ENCODE results near the gene C4orf33. TPM values are rescaled to one million over a fixed set of nuclear protein-coding genes. Genes with fewer than 3 reads are reported as not detected.
"Not testable (repeated sequence)": the region's sequence is repeated elsewhere in the genome, so short reads cannot be mapped to it uniquely, and the experiment has no call there.

Gene C4orf33
- total RNA-seq, 1 donor from 2014 or later, result 6.5 TPM

DNA sequence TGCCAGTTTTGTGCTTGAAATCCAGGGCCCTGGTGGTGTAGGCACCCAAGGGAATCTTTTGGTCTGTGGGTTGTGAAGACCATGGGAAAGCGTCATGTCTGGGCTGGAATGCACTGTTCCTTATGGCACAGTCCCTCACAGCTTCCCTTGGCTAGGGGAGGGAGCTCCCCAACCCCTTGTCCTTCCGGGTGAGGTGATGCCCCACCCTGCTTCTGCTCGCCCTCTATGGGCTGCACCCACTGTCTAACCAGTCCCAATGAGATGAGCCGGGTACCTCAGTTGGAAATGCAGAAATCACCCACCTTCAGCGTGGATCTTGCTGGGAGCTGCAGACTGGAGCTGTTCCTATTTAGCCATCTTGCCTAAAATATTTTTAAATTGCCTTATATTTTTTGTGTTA, 30.7 kb downstream of the C4orf33 start:
- DNase-seq (ENCODE audit: low read depth, low spot score), result not testable (repeated sequence)

DNA sequence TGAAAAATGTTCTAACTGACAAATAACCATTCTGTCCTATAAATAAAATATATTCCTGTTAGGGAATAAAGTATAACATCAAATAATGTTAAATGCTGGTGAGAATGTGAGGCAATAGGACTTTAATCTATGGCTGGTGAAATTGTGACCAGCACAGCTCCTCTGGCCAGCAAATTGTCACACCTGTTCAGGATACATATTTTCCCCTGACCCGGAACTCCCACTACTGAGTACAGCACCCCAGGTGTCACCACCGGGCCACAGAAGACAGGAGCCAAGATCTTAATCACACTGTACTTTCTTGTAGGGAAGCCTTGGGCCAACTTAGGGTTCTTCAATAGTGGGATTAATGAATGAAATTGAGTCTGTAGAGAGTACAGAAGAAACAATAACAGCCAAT, 33.2 kb downstream of the C4orf33 start:
- no peak for DNase-seq (ENCODE audit: low read depth, low spot score)

DNA sequence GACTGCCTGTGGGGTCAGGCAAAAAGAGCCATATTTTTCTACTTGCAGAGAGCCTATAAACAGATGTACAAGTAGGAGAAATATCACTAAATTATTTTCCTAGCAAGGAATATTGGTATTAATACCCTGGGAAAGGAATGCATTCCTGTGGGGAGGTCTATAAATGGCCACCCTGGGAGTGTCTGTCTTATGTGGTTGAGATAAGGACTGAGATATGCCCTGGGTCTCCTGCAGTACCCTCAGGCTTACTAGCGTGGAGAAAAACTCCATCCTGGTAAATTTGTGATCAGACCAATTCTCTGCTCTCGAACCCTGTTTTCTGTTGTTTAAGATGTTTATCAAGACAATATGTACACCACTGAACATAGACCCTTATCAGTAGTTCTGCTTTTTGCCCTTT, 35.4 kb downstream of the C4orf33 start:
- DNase-seq (ENCODE audit: low read depth, low spot score), result no peak

DNA sequence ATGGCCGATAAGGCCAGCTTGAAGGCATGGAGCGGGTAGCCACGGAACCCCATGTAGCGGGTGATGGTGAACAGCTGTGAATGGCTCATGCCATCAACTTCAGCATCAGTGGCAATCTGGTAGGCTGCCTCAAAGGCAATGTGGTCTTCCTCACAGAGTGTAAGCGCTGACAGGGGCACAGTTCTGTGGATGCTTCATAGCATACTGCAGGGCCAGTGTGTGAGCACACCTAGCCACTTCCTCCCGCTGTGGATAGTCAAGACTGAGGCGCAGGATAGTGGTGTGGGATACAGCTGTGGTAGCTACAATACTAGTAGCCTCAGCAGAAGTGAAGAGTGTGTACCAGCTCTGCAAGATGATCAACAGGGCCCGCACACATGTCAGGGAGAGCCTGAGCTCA, 40.5 kb downstream of the C4orf33 start:
- no peak for DNase-seq (ENCODE audit: low read depth, low spot score)

DNA sequence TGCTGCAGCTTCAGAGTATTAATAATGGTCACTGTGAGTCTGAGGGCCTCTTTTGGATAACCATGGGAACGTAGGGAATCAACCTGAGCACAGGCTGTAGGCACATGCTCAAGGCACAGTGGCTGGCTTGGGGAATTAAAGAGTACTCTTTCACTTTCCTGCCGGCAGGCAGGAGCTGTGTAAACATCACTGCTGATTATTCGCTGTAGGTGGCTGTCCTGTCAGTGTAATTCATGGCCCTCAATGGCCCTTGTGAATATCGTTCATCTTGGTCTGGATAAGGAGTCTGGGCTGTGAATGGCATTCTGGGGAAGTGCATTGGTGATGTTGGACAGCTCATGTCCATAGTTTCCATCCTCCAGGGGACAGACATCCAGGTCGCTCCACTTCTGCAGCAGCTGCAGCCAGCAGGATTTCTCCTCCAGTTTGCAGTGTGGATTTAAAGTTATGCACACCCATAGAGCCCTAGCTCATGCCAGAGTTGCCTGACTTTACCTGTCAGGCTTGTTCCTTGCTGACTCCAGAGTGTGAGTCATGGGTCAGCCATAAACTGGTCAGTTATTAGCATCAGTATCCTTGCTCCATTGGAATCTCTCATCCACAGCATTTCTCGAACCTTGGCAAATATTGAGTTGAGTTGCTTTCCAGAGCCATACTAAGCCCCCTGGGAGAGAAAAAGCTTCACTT, 43.0 kb downstream of the C4orf33 start:
- no peak for DNase-seq (ENCODE audit: low read depth, low spot score)

DNA sequence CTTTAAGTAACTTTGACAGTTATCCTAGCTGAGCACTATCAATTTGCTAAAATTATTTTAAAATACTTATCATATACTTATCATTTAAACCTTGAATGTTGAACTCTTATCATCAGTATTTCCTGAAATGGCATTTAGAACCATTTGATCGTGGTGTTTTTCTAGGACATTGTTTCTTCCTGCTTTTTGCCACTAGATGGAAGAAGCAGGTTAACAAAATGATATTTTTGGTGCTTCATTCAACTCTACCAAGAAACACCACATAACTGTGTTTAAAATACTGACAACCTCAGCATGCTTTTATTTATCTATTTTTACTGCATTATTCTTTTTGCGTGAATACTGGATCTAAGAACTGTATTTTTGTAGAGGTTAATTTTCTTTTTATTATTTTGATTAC, 44.6 kb downstream of the C4orf33 start:
- DNase-seq (ENCODE audit: low read depth, low spot score), result no peak

DNA sequence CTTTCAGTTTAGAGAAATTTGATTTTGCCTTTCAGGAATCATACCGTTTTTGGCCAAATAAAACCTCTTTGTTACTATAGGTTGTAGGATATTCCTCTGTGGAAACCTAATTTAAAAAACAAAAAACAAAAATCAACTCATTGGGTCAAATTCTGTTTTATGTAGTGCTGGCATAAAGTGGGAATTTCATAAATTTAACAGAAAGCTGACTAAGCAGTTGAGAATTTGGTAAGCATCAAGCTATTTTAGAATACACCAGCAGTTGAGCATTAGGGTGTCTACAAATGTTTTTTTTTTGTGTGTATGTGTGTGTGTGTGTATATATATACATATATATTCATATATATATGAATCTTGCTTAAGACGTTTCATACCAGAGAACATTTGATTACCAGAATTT, 47.4 kb downstream of the C4orf33 start:
- DNase-seq (ENCODE audit: low read depth, low spot score), result no peak

DNA sequence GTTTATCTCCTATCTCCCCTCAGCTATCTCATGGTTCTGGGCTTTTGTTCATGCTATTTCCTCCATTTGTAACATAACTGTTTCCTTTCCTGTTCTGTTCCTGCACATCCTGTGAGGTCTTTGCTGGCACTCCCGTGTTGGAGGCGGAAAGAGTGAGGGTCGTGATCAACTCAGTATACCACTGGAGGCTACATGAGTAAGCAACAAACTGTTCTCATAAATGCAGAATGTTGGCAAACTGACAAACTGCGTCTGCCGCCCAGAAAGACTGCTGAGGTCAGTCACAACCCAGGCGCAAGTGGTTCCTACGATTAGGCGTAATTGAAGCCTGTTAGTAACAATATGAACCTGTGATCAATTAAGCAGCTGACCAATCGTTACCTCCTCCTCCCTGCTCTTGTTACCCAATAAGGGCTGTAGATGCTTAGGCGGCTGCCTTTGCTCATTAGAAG, 48.8 kb downstream of the C4orf33 start:
- DNase-seq (ENCODE audit: low read depth, low spot score), result peak; percentile 75

DNA sequence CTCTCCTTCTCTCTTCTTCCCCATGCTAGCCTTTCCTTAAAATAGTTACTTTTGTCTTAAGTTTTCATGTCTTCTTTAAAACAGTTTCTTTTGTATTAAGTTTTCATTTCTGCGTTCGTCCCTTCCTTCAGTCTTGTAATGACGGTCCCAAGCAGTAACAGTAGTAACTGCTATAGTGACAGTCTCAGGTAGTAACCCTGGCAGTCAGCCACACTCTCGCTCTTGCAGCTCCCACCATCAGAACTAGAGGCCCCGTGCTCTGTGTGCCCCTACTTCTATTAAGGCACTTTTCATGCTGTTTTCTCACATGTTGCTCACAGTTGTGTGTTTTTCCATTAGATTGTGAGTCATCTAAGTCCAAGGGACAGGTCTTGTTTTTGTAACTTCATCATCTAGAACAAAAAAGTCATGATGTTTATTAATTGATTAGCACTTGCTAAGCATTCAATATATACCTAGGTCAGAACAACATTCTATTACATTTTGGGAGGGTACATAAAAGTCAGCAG, 49.3 kb downstream of the C4orf33 start:
- no peak for DNase-seq (ENCODE audit: low read depth, low spot score)

DNA sequence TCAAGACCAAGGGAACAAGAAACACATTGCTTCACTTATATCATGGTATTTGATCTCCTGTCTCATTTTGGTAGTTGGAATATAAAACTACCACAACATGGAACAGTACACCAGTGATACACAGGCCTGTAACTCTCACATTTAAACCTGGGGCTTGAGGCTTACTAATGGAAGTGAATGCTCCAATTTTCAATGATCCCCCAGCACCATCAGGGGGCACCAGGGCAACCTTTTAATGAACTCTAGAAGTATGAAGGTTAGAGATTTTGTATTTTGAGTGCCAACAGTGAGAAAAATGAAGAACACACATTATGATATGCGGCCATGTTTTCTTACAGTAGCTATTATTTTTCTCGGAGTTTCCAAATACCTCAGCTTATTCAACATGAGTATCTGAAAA, 50.7 kb downstream of the C4orf33 start:
- no peak for DNase-seq (ENCODE audit: low read depth, low spot score)

DNA sequence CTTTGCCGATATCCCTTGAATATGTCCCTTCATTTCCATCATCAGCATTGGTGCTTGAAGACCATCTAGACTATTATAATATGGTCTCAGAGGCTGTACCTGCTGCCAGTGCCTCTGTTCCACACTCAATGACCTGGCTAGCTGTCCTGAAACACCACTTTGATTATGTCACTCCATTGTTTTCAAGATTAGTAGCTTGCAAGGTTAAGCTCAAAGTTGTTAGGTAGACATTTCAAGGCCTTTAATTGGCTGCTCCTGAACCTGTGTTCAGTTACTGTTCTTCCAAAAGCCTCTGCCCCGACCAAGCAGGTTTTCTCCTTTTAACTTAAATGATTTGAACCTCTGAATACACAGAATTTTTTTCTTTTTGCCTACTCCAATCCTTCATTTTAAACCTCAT, 52.9 kb downstream of the C4orf33 start:
- no peak for DNase-seq (ENCODE audit: low read depth, low spot score)

DNA sequence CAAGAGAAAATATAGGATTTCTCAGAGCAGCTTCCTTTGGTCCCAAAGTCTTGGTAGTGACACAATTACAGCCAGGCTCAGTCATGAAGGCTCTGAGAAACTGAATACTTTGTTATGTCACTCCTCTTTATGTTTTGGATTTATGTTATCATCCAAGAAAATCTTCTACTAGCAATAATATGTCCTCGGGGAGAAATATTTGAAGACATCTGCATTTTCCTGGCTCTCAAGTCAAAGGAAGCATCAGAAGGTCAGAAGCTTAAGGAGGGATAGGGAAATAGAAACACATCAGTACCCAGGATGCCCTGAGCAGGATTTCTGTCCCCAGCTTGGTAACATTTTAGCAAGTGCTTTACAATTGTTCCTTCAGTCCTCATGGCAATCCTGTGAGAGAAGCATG, 54.0 kb downstream of the C4orf33 start:
- DNase-seq (ENCODE audit: low read depth, low spot score), result no peak

DNA sequence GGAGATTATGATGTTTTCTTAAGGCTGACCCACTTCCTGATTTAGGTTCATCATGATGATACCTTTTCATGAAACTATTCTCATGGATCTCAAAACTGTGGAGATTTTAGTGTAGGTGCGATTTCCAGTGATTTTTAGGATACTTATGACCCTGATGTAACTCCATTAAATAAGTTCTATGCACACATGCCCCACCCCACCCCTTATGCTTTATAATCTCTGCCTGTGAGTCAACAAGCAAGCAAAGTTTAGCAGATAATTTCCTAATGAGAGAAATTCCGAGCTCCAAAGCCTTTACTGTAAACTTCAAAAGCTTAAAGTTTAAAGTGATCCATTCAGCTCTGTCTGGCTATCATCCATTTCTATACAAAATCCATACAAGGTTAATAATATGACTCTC, 56.4 kb downstream of the C4orf33 start:
- DNase-seq (ENCODE audit: low read depth, low spot score), result no peak

DNA sequence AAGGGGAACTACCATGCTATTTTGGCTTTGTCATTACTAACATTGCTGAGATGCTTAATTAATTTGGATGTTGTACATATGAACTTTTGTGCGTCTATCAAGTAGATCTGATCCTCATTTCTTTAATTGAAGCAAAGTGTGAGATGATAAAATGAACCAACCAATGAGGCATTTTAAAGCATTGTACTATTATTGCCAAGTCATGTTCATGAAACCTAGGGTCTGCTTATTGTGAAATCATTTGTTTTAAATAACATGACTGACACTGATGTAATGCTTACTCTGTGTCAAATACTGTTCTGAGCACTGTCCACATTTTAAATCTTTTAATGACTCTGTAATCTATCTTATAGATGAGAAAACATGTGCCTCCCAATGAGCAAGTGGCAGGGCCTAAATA, 57.7 kb downstream of the C4orf33 start:
- no peak for DNase-seq (ENCODE audit: low read depth, low spot score)

DNA sequence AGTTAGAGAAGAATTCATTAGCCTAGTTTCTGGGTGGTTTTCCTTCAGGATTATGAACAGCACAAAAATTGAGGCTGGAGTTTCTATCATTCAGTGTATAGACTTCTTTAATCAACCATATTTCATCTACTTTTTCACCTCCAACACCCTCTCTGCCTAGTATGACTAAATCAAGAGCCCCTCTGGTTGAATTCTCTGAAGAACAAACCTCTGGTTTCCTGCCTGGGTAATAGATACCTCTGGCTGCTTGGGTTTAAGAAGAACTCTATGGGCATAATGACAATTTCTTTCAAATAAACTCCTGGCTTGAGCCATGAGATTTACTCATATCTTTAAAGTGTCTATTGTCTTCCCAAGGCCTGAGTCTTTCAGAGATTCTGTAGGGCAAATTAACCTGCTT, 66.5 kb downstream of the C4orf33 start:
- DNase-seq (ENCODE audit: low read depth, low spot score), result no peak

DNA sequence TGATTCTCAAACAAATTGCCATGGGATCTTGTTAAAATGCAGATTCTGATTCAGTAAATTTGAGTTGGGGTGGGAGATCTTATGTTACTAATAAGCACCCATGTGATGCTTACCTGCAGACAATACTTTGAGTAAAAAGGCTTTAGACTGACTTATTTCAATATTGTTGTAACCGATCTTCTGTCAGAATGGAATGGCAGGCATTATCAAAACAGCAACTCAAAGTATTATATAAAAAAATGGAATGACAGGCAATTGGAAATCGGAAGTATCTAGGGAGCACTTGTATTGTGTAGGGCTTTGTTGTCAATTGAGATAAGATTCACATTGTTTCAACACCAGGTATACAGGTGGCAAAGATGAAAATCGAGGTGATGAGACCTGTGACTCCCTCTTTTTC, 67.5 kb downstream of the C4orf33 start:
- DNase-seq (ENCODE audit: low read depth, low spot score), result no peak

DNA sequence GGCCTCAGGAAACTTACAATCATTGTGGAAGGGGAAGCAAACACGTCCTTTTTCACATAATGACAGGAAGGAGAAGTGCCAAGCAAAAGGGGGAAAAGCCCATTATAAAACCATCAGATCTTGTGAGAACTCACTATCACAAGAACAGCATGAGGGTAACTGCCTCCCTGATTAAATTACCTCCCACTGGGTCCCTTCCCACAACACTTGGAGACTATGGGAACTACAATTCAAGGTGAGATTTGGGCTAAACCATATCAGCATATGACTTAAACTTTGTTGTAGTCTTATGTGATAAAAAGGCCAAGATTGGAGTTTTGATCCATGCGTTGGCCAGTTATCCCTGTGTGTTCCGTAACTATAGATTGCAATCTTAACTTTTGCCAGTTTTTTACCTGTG, 68.3 kb downstream of the C4orf33 start:
- no peak for DNase-seq (ENCODE audit: low read depth, low spot score)

Other genes with a start within 250 kb of the C4orf33 start
- gene SCLT1, start 2.6 kb upstream of the C4orf33 start, total RNA-seq, result 12.0 and 16.2 TPM in 2 replicates